Natural killer cell (primary cell): ENCODE data around the gene FXYD5. TPM values are rescaled to one million over a fixed set of nuclear protein-coding genes. Genes with fewer than 3 reads are reported as not detected.

Experiments used
- ATAC-seq, 3 donors: fragments of 150-1000 bp in 2 of 3; fragments of 200-7000 bp in 1 of 3; cut with Tn5 transposase; 1 replicate in 1 of 3; 2 replicates in 2 of 3; pipeline ENCODE4 v1.10.0; 2021; ENCODE audit warnings: mild to moderate bottlenecking in 2 of 3, moderate library complexity in 2 of 3
- DNase-seq, 2 donors: peaks; one replicate each; pipeline versions ENCODE4 v3.0.0 to v3.0.0-alpha.2; 2013 to 2021; ENCODE audit warnings: mixed read lengths in 1 of 2
- H3K27ac ChIP-seq: one replicate; pipeline ENCODE4 v1.5.1; 2013; ENCODE audit warnings: mild to moderate bottlenecking, low read length
- H3K27me3 ChIP-seq: one replicate; pipeline ENCODE4 v1.6.1; 2013; ENCODE audit warnings: low read length; ENCODE audit not compliant: control insufficient read depth, insufficient read depth
- H3K36me3 ChIP-seq: one replicate; pipeline ENCODE4 v1.6.1; 2013; ENCODE audit warnings: low read length; ENCODE audit not compliant: control insufficient read depth, insufficient read depth
- H3K4me1 ChIP-seq: one replicate; pipeline ENCODE4 v1.6.1; 2013; ENCODE audit warnings: low read length; ENCODE audit not compliant: control insufficient read depth, insufficient read depth
- H3K4me3 ChIP-seq: one replicate; pipeline ENCODE4 v1.5.1; 2013; ENCODE audit warnings: low read length
- H3K9me3 ChIP-seq: one replicate; pipeline ENCODE4 v1.6.1; 2013; ENCODE audit warnings: low read length; ENCODE audit not compliant: control insufficient read depth, insufficient read depth
- H3K27ac Mint-ChIP-seq, 2 donors: one replicate each; pipeline ENCODE4 v1.8.0; 2022; ENCODE audit warnings: mild to moderate bottlenecking in 2 of 2, mixed read lengths in 2 of 2, moderate library complexity in 1 of 2
- H3K27me3 Mint-ChIP-seq, 2 donors: one replicate each; pipeline ENCODE4 v1.8.0; 2022; ENCODE audit warnings: low read depth in 2 of 2, mixed read lengths in 2 of 2
- H3K36me3 Mint-ChIP-seq: one replicate; pipeline ENCODE4 v1.8.0; 2022; ENCODE audit warnings: mixed read lengths
- H3K4me1 Mint-ChIP-seq, 2 donors: one replicate each; pipeline ENCODE4 v1.8.0; 2022; ENCODE audit warnings: mixed read lengths in 2 of 2
- H3K4me3 Mint-ChIP-seq: one replicate; pipeline ENCODE4 v1.8.0; 2022; ENCODE audit warnings: mild to moderate bottlenecking, moderate library complexity, mixed read lengths
- H3K9me3 Mint-ChIP-seq, 2 donors: one replicate each; pipeline ENCODE4 v1.8.0; 2022; ENCODE audit warnings: mixed read lengths in 2 of 2
- CTCF ChIP-seq: fragments of 200-600 bp; IDR thresholded peaks from one replicate; pipeline ENCODE4 v1.8.0; 2022; ENCODE audit warnings: antibody characterized with exemption
- WGBS: methylation state at CpG from one replicate; pipeline ENCODE4 v1.1.7; 2013; ENCODE audit warnings: missing lambda C conversion rate; ENCODE audit not compliant: insufficient coverage; 5-methylcytosine and 5-hydroxymethylcytosine counted together
- intact Hi-C: fragments of 100-400 bp; cut with micrococcal nuclease; formaldehyde crosslinking; loops from one replicate; pipeline ENCODE4 v1.14.2; 2022
- total RNA-seq, 4 donors: library from RNA; stranded (reverse); fragments of 120-200 nt in 1 of 4; gene quantifications; one replicate each; pipeline versions ENCODE4 v1.2.3 to v1.2.4, GENCODE V29; 2013 to 2022

FXYD5 gene
- total RNA-seq, 3 donors from 2014 or later (not counting 1 experiment from before 2014, with no cell fraction given): 226 to 270 (median 231) TPM

- intact Hi-C loops: loop anchor here (1.0 kb wide), 1 partner anchor 68 kb away; no protein-coding TSS in a partner anchor
- no peak overlapping the region for H3K4me3 Mint-ChIP-seq
- H3K27ac Mint-ChIP-seq: no peak overlapping the region
- ATAC-seq: peak; percentile 80 to 97 (median 87)
- TF ChIP-seq CTCF: peak; percentile 69
- H3K9me3 Mint-ChIP-seq: peaks cover 0 to 4% of the 10 kb centered on the region in 2 donors
- H3K9me3 ChIP-seq: no peaks in the 10 kb centered on the region
- peaks cover 6% of the 10 kb centered on the region for H3K4me1 ChIP-seq
- peaks cover 0 to 12% of the 10 kb centered on the region in 2 donors for H3K27me3 Mint-ChIP-seq
- H3K36me3 Mint-ChIP-seq: no peaks in the 10 kb centered on the region
- H3K27me3 ChIP-seq: no peaks in the 10 kb centered on the region
- DNase-seq: peak; percentile 64 to 79
- H3K27ac ChIP-seq: no peak overlapping the region
- H3K36me3 ChIP-seq: no peaks in the 10 kb centered on the region
- WGBS: 2% methylated on average over 6 of the region's 7 CpGs
- no peak overlapping the region for H3K4me3 ChIP-seq
- peaks cover 0 to 12% of the 10 kb centered on the region in 2 donors for H3K4me1 Mint-ChIP-seq
Measured at GRCh38 chr19:35135389-35135909, 19.1 kb upstream of the FXYD5 start.

- H3K4me3 ChIP-seq: no peak overlapping the region
- TF ChIP-seq CTCF: no peak
- peaks cover 12% of the 10 kb centered on the region for H3K4me1 ChIP-seq
- Mint-ChIP-seq H3K4me3 (no peak overlapping the region), H3K9me3 (peaks cover 0 to 4% of the 10 kb centered on the region in 2 donors), H3K27me3 (peaks cover 0 to 19% of the 10 kb centered on the region in 2 donors), H3K4me1 (peaks cover 0 to 20% of the 10 kb centered on the region in 2 donors), H3K36me3 (no peaks in the 10 kb centered on the region), H3K27ac (no peak overlapping the region)
- no peak overlapping the region for H3K27ac ChIP-seq
- H3K9me3 ChIP-seq: no peaks in the 10 kb centered on the region
- H3K36me3 ChIP-seq: no peaks in the 10 kb centered on the region
- ATAC-seq (no peak), DNase-seq (no peak)
- intact Hi-C loops: no loop called here
- WGBS: 79% methylated on average over 11 of the region's 11 CpGs
- H3K27me3 ChIP-seq: no peaks in the 10 kb centered on the region
Measured at GRCh38 chr19:35136231-35136630, 18.3 kb upstream of the FXYD5 start.

GRCh38 chr19:35136977-35137702 is 17.4 kb upstream of the FXYD5 start:
- H3K4me1 ChIP-seq: peaks cover 21% of the 10 kb centered on the region
- DNase-seq (no peak), ATAC-seq (no peak)
- H3K36me3 ChIP-seq: no peaks in the 10 kb centered on the region
- 51% methylated on average over 9 of the region's 9 CpGs for WGBS
- H3K27ac ChIP-seq: no peak overlapping the region
- H3K9me3 ChIP-seq: no peaks in the 10 kb centered on the region
- H3K9me3 Mint-ChIP-seq: peaks cover 0 to 4% of the 10 kb centered on the region in 2 donors
- no peak overlapping the region for H3K4me3 ChIP-seq
- H3K27ac Mint-ChIP-seq: peak overlapping the region in 1 of 2 donors; percentile 35
- intact Hi-C loops: no loop called here
- TF ChIP-seq CTCF: no peak
- H3K27me3 ChIP-seq: peaks cover 6% of the 10 kb centered on the region
- no peaks in the 10 kb centered on the region for H3K36me3 Mint-ChIP-seq
- H3K27me3 Mint-ChIP-seq: peaks cover 0 to 22% of the 10 kb centered on the region in 2 donors
- H3K4me1 Mint-ChIP-seq: peaks cover 6 to 26% of the 10 kb centered on the region in 2 donors
- H3K4me3 Mint-ChIP-seq: no peak overlapping the region
